Measurements from ENCODE around the gene PRKCE. TPM values are rescaled to one million over a fixed set of nuclear protein-coding genes. Genes with fewer than 3 reads are reported as not detected.

The PRKCE gene
- polyA plus RNA-seq, 2 donors = 2.6 to 2.9 TPM

- Histone ChIP-seq H3K4me3 (ENCODE audit: low read depth in 1 of 2, low read length in 2 of 2) (no peak overlapping the region), H3K27me3 (ENCODE audit: control insufficient read depth in 1 of 2, insufficient read depth in 2 of 2, low read length in 2 of 2) (no peaks in the 10 kb centered on the region), H3K4me1 (ENCODE audit: control insufficient read depth in 2 of 2, insufficient read depth in 2 of 2, low read length in 1 of 2) (peaks cover 0 to 7% of the 10 kb centered on the region in 2 donors), H3K27ac (ENCODE audit: low read depth in 2 of 2, low read length in 1 of 2) (no peak overlapping the region), H3K9me3 (ENCODE audit: control insufficient read depth in 2 of 2, insufficient read depth in 1 of 2, low read depth in 1 of 2, low read length in 1 of 2) (no peaks in the 10 kb centered on the region), H3K36me3 (ENCODE audit: control insufficient read depth in 2 of 2, insufficient read depth in 2 of 2, low read length in 1 of 2) (no peaks in the 10 kb centered on the region)
- 87 to 93% methylated on average over 16 to 23 of the region's 23 CpGs for WGBS, 2 donors
Measured at GRCh38 chr2:46153996-46154753, 502.7 kb downstream of the PRKCE start.

GRCh38 chr2:46157072-46157965, 505.8 kb downstream of the PRKCE start:
- Histone ChIP-seq H3K4me1 (ENCODE audit: control insufficient read depth in 2 of 2, insufficient read depth in 2 of 2, low read length in 1 of 2) (peaks cover 0 to 2% of the 10 kb centered on the region in 2 donors), H3K27me3 (ENCODE audit: control insufficient read depth in 1 of 2, insufficient read depth in 2 of 2, low read length in 2 of 2) (no peaks in the 10 kb centered on the region), H3K9me3 (ENCODE audit: control insufficient read depth in 2 of 2, insufficient read depth in 1 of 2, low read depth in 1 of 2, low read length in 1 of 2) (no peaks in the 10 kb centered on the region), H3K4me3 (ENCODE audit: low read depth in 1 of 2, low read length in 2 of 2) (no peak overlapping the region), H3K27ac (ENCODE audit: low read depth in 2 of 2, low read length in 1 of 2) (no peak overlapping the region), H3K36me3 (ENCODE audit: control insufficient read depth in 2 of 2, insufficient read depth in 2 of 2, low read length in 1 of 2) (peaks cover 0 to 3% of the 10 kb centered on the region in 2 donors)
- WGBS, 2 donors = 82 to 90% methylated on average over 9 of the region's 9 CpGs

GRCh38 chr2:46157966-46158310, 506.5 kb downstream of the PRKCE start:
- H3K27me3 ChIP-seq (ENCODE audit: control insufficient read depth in 1 of 2, insufficient read depth in 2 of 2, low read length in 2 of 2) = no peaks in the 10 kb centered on the region
- WGBS, 2 donors = 95 to 96% methylated on average over 1 of the region's 1 CpG
- H3K36me3 ChIP-seq (ENCODE audit: control insufficient read depth in 2 of 2, insufficient read depth in 2 of 2, low read length in 1 of 2) = peaks cover 0 to 3% of the 10 kb centered on the region in 2 donors
- H3K9me3 ChIP-seq (ENCODE audit: control insufficient read depth in 2 of 2, insufficient read depth in 1 of 2, low read depth in 1 of 2, low read length in 1 of 2) = no peaks in the 10 kb centered on the region
- H3K4me1 ChIP-seq (ENCODE audit: control insufficient read depth in 2 of 2, insufficient read depth in 2 of 2, low read length in 1 of 2) = peaks cover 0 to 2% of the 10 kb centered on the region in 2 donors
- H3K27ac ChIP-seq (ENCODE audit: low read depth in 2 of 2, low read length in 1 of 2) = no peak overlapping the region
- no peak overlapping the region for H3K4me3 ChIP-seq (ENCODE audit: low read depth in 1 of 2, low read length in 2 of 2)

GRCh38 chr2:46158661-46159060, 507.2 kb downstream of the PRKCE start:
- Histone ChIP-seq H3K4me1 (ENCODE audit: control insufficient read depth in 2 of 2, insufficient read depth in 2 of 2, low read length in 1 of 2) (peaks cover 0 to 3% of the 10 kb centered on the region in 2 donors), H3K27me3 (ENCODE audit: control insufficient read depth in 1 of 2, insufficient read depth in 2 of 2, low read length in 2 of 2) (no peaks in the 10 kb centered on the region), H3K4me3 (ENCODE audit: low read depth in 1 of 2, low read length in 2 of 2) (no peak overlapping the region), H3K36me3 (ENCODE audit: control insufficient read depth in 2 of 2, insufficient read depth in 2 of 2, low read length in 1 of 2) (peaks cover 0 to 3% of the 10 kb centered on the region in 2 donors), H3K27ac (ENCODE audit: low read depth in 2 of 2, low read length in 1 of 2) (no peak overlapping the region), H3K9me3 (ENCODE audit: control insufficient read depth in 2 of 2, insufficient read depth in 1 of 2, low read depth in 1 of 2, low read length in 1 of 2) (no peaks in the 10 kb centered on the region)
- 67 to 76% methylated on average over 4 of the region's 4 CpGs for WGBS, 2 donors

- Histone ChIP-seq H3K4me3 (ENCODE audit: low read depth in 1 of 2, low read length in 2 of 2) (no peak overlapping the region), H3K27ac (ENCODE audit: low read depth in 2 of 2, low read length in 1 of 2) (no peak overlapping the region), H3K9me3 (ENCODE audit: control insufficient read depth in 2 of 2, insufficient read depth in 1 of 2, low read depth in 1 of 2, low read length in 1 of 2) (no peaks in the 10 kb centered on the region), H3K27me3 (ENCODE audit: control insufficient read depth in 1 of 2, insufficient read depth in 2 of 2, low read length in 2 of 2) (no peaks in the 10 kb centered on the region), H3K4me1 (ENCODE audit: control insufficient read depth in 2 of 2, insufficient read depth in 2 of 2, low read length in 1 of 2) (peaks cover 5 to 17% of the 10 kb centered on the region in 2 donors), H3K36me3 (ENCODE audit: control insufficient read depth in 2 of 2, insufficient read depth in 2 of 2, low read length in 1 of 2) (peaks cover 0 to 3% of the 10 kb centered on the region in 2 donors)
- 84 to 89% methylated on average over 6 of the region's 6 CpGs for WGBS, 2 donors
Measured at GRCh38 chr2:46160326-46160725, 508.9 kb downstream of the PRKCE start.

GRCh38 chr2:46161315-46161714, 509.8 kb downstream of the PRKCE start:
- Histone ChIP-seq H3K36me3 (ENCODE audit: control insufficient read depth in 2 of 2, insufficient read depth in 2 of 2, low read length in 1 of 2) (peaks cover 0 to 5% of the 10 kb centered on the region in 2 donors), H3K4me3 (ENCODE audit: low read depth in 1 of 2, low read length in 2 of 2) (no peak overlapping the region), H3K4me1 (ENCODE audit: control insufficient read depth in 2 of 2, insufficient read depth in 2 of 2, low read length in 1 of 2) (peaks cover 5 to 22% of the 10 kb centered on the region in 2 donors), H3K27ac (ENCODE audit: low read depth in 2 of 2, low read length in 1 of 2) (no peak overlapping the region), H3K27me3 (ENCODE audit: control insufficient read depth in 1 of 2, insufficient read depth in 2 of 2, low read length in 2 of 2) (no peaks in the 10 kb centered on the region), H3K9me3 (ENCODE audit: control insufficient read depth in 2 of 2, insufficient read depth in 1 of 2, low read depth in 1 of 2, low read length in 1 of 2) (no peaks in the 10 kb centered on the region)
- 62 to 69% methylated on average over 4 of the region's 4 CpGs for WGBS, 2 donors

GRCh38 chr2:46161911-46162310, 510.4 kb downstream of the PRKCE start:
- 92 to 97% methylated on average over 3 of the region's 3 CpGs for WGBS, 2 donors
- Histone ChIP-seq H3K4me1 (ENCODE audit: control insufficient read depth in 2 of 2, insufficient read depth in 2 of 2, low read length in 1 of 2) (peaks cover 5 to 22% of the 10 kb centered on the region in 2 donors), H3K27ac (ENCODE audit: low read depth in 2 of 2, low read length in 1 of 2) (no peak overlapping the region)

GRCh38 chr2:46162329-46163097, 511.0 kb downstream of the PRKCE start:
- no peak overlapping the region for H3K4me3 ChIP-seq (ENCODE audit: low read depth in 1 of 2, low read length in 2 of 2)

More at GRCh38 chr2:46161911-46162310, 510.4 kb downstream of the PRKCE start:
- H3K27me3 ChIP-seq (ENCODE audit: control insufficient read depth in 1 of 2, insufficient read depth in 2 of 2, low read length in 2 of 2) = no peaks in the 10 kb centered on the region
- no peaks in the 10 kb centered on the region for H3K9me3 ChIP-seq (ENCODE audit: control insufficient read depth in 2 of 2, insufficient read depth in 1 of 2, low read depth in 1 of 2, low read length in 1 of 2)
- peaks cover 0 to 5% of the 10 kb centered on the region in 2 donors for H3K36me3 ChIP-seq (ENCODE audit: control insufficient read depth in 2 of 2, insufficient read depth in 2 of 2, low read length in 1 of 2)
- no peak overlapping the region for H3K4me3 ChIP-seq (ENCODE audit: low read depth in 1 of 2, low read length in 2 of 2)

GRCh38 chr2:46163098-46163430, 511.6 kb downstream of the PRKCE start:
- WGBS, 2 donors = 90 to 92% methylated on average over 3 of the region's 3 CpGs
- peaks cover 0 to 5% of the 10 kb centered on the region in 2 donors for H3K36me3 ChIP-seq (ENCODE audit: control insufficient read depth in 2 of 2, insufficient read depth in 2 of 2, low read length in 1 of 2)

More at GRCh38 chr2:46162329-46163097, 511.0 kb downstream of the PRKCE start:
- Histone ChIP-seq H3K36me3 (ENCODE audit: control insufficient read depth in 2 of 2, insufficient read depth in 2 of 2, low read length in 1 of 2) (peaks cover 0 to 5% of the 10 kb centered on the region in 2 donors), H3K4me1 (ENCODE audit: control insufficient read depth in 2 of 2, insufficient read depth in 2 of 2, low read length in 1 of 2) (peaks cover 5 to 25% of the 10 kb centered on the region in 2 donors), H3K27ac (ENCODE audit: low read depth in 2 of 2, low read length in 1 of 2) (no peak overlapping the region), H3K9me3 (ENCODE audit: control insufficient read depth in 2 of 2, insufficient read depth in 1 of 2, low read depth in 1 of 2, low read length in 1 of 2) (no peaks in the 10 kb centered on the region), H3K27me3 (ENCODE audit: control insufficient read depth in 1 of 2, insufficient read depth in 2 of 2, low read length in 2 of 2) (no peaks in the 10 kb centered on the region)
- 81 to 89% methylated on average over 11 of the region's 11 CpGs for WGBS, 2 donors

More at GRCh38 chr2:46163098-46163430, 511.6 kb downstream of the PRKCE start:
- Histone ChIP-seq H3K27ac (ENCODE audit: low read depth in 2 of 2, low read length in 1 of 2) (no peak overlapping the region), H3K4me1 (ENCODE audit: control insufficient read depth in 2 of 2, insufficient read depth in 2 of 2, low read length in 1 of 2) (peaks cover 8 to 25% of the 10 kb centered on the region in 2 donors), H3K27me3 (ENCODE audit: control insufficient read depth in 1 of 2, insufficient read depth in 2 of 2, low read length in 2 of 2) (no peaks in the 10 kb centered on the region), H3K9me3 (ENCODE audit: control insufficient read depth in 2 of 2, insufficient read depth in 1 of 2, low read depth in 1 of 2, low read length in 1 of 2) (no peaks in the 10 kb centered on the region), H3K4me3 (ENCODE audit: low read depth in 1 of 2, low read length in 2 of 2) (no peak overlapping the region)

All from esophagus (tissue), 2 donors.